Adrenal gland (tissue), 5 donors: ENCODE data around the gene SYNDIG1.

Experiments
- CTCF ChIP-seq, 6 experiments: fragments of 450-650 bp in 4 of 6; fragments of 200-600 bp in 2 of 6; sonication (generic) in 1 of 6; IDR thresholded peaks; 1 replicate in 5 of 6; 2 replicates in 1 of 6; pipeline versions ENCODE4 v1.5.1 to v1.8.0; 2016 to 2021; ENCODE audit warnings: antibody characterized with exemption in 6 of 6, mild to moderate bottlenecking in 2 of 6, moderate library complexity in 1 of 6
- POLR2A ChIP-seq, 2 donors: fragments of 450-650 bp; IDR thresholded peaks; one replicate each; pipeline ENCODE4 v1.6.1; 2017; ENCODE audit warnings: antibody characterized with exemption in 2 of 2, mild to moderate bottlenecking in 2 of 2, moderate library complexity in 1 of 2
- donor health status: DM: no; HTN: no; CAD: no.

- TF ChIP-seq CTCF (IDR thresholded peaks at IDR 0.05) (no peak), POLR2A (IDR thresholded peaks at IDR 0.05) (no peak)
Measured at GRCh38 chr20:24422091-24422760, 47.2 kb upstream of the SYNDIG1 start.
